Endodermal cell (in vitro differentiated cells): ENCODE measurements around the gene SCUBE3. TPM values are rescaled to one million over a fixed set of nuclear protein-coding genes. Genes with fewer than 3 reads are reported as not detected.

Experiments used
- DNase-seq: peaks from one replicate; pipeline ENCODE4 v3.0.0-alpha.2; 2017
- H3K27ac ChIP-seq: 2 replicates; pipeline ENCODE4 v1.5.1; 2013; ENCODE audit warnings: mild to moderate bottlenecking, low read depth, low read length, moderate library complexity
- H3K27me3 ChIP-seq: 2 replicates; pipeline ENCODE4 v1.6.1; 2013; ENCODE audit warnings: mild to moderate bottlenecking, low read length, moderate library complexity; ENCODE audit not compliant: insufficient read depth, control insufficient read depth, poor library complexity, severe bottlenecking
- H3K36me3 ChIP-seq: 2 replicates; pipeline ENCODE4 v1.7.0; 2013; ENCODE audit warnings: mild to moderate bottlenecking, low read length, moderate library complexity; ENCODE audit not compliant: control insufficient read depth, insufficient read depth
- H3K4me1 ChIP-seq: one replicate; pipeline ENCODE4 v1.7.0; 2013; ENCODE audit warnings: low read length; ENCODE audit not compliant: control insufficient read depth, insufficient read depth
- H3K4me3 ChIP-seq: 2 replicates; pipeline ENCODE4 v1.5.1; 2013; ENCODE audit warnings: mild to moderate bottlenecking, low read length, moderate library complexity
- H3K9ac ChIP-seq: 2 replicates; pipeline ENCODE4 v1.6.1; 2013; ENCODE audit warnings: mild to moderate bottlenecking, low read length, moderate library complexity; ENCODE audit not compliant: poor library complexity, severe bottlenecking; ENCODE audit errors: extremely low read depth
- H3K9me3 ChIP-seq: 2 replicates; pipeline ENCODE4 v1.6.1; 2013; ENCODE audit warnings: mild to moderate bottlenecking, low read length, moderate library complexity; ENCODE audit not compliant: control insufficient read depth
- H3K27ac Mint-ChIP-seq: 2 replicates; pipeline ENCODE4 v1.8.0; 2020; ENCODE audit warnings: mixed read lengths
- H3K27me3 Mint-ChIP-seq: 2 replicates; pipeline ENCODE4 v1.8.0; 2021; ENCODE audit warnings: mild to moderate bottlenecking, mixed read lengths; ENCODE audit not compliant: insufficient read depth
- H3K36me3 Mint-ChIP-seq: 2 replicates; pipeline ENCODE4 v1.8.0; 2020; ENCODE audit warnings: low read depth, mixed read lengths
- H3K4me1 Mint-ChIP-seq: 2 replicates; pipeline ENCODE4 v1.8.0; 2020; ENCODE audit warnings: mixed read lengths
- H3K4me3 Mint-ChIP-seq: 2 replicates; pipeline ENCODE4 v1.8.0; 2020; ENCODE audit warnings: mild to moderate bottlenecking, moderate library complexity, mixed read lengths
- H3K9me3 Mint-ChIP-seq: 2 replicates; pipeline ENCODE4 v1.8.0; 2020; ENCODE audit warnings: mild to moderate bottlenecking, mixed read lengths
- WGBS, 2 experiments: methylation state at CpG; one replicate each; pipeline versions ENCODE4 v1.1.5 to v1.1.7; 2013; ENCODE audit warnings: missing lambda C conversion rate in 2 of 2, mixed read lengths in 1 of 2; ENCODE audit not compliant: insufficient coverage in 1 of 2, insufficient read length in 1 of 2; 5-methylcytosine and 5-hydroxymethylcytosine counted together
- total RNA-seq, 2 donors: library from RNA; stranded (reverse); fragmentation: NEBNext Ultra II Directional in 1 of 2; extraction: Animal tissue kit (Norgen Biotek cat#: 25700) in 1 of 2; gene quantifications; 2 replicates in 1 of 2; 3 replicates in 1 of 2; pipeline ENCODE4 v1.2.1, GENCODE V29; 2021
- TF ChIP-seq, protein P1 (sequence below): fragments of 200-600 bp; sonication (generic); conservative IDR thresholded peaks from 2 replicates; pipeline ENCODE4 v1.5.0; 2021; ENCODE audit warnings: antibody characterized with exemption, mild to moderate bottlenecking

Gene SCUBE3
- total RNA-seq, 2 donors from 2014 or later = 0.27 to 0.86 TPM

- TF ChIP-seq, protein P1, sequence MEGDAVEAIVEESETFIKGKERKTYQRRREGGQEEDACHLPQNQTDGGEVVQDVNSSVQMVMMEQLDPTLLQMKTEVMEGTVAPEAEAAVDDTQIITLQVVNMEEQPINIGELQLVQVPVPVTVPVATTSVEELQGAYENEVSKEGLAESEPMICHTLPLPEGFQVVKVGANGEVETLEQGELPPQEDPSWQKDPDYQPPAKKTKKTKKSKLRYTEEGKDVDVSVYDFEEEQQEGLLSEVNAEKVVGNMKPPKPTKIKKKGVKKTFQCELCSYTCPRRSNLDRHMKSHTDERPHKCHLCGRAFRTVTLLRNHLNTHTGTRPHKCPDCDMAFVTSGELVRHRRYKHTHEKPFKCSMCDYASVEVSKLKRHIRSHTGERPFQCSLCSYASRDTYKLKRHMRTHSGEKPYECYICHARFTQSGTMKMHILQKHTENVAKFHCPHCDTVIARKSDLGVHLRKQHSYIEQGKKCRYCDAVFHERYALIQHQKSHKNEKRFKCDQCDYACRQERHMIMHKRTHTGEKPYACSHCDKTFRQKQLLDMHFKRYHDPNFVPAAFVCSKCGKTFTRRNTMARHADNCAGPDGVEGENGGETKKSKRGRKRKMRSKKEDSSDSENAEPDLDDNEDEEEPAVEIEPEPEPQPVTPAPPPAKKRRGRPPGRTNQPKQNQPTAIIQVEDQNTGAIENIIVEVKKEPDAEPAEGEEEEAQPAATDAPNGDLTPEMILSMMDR = no peak
These were observed 46.3 kb upstream of the SCUBE3 start for GRCh38 chr6:35167505-35167904.

GRCh38 chr6:35168461-35168861 lies 45.3 kb upstream of the SCUBE3 start:
- Mint-ChIP-seq H3K4me1 (peaks cover 20% of the 10 kb centered on the region), H3K27me3 (peaks cover 22% of the 10 kb centered on the region), H3K4me3 (no peak overlapping the region), H3K36me3 (no peaks in the 10 kb centered on the region), H3K9me3 (peaks cover 5% of the 10 kb centered on the region), H3K27ac (no peak overlapping the region)
- no peak overlapping the region for H3K4me3 ChIP-seq
- H3K27me3 ChIP-seq = no peaks in the 10 kb centered on the region
- TF ChIP-seq, protein P1 = no peak
- H3K9ac ChIP-seq = no peak overlapping the region
- peaks cover 2% of the 10 kb centered on the region for H3K4me1 ChIP-seq
- H3K9me3 ChIP-seq = no peaks in the 10 kb centered on the region
- WGBS, 2 experiments = 90 to 92% methylated on average over 5 to 7 of the region's 7 CpGs
- no peaks in the 10 kb centered on the region for H3K36me3 ChIP-seq
- no peak overlapping the region for H3K27ac ChIP-seq
- DNase-seq = peak; percentile 23

More at GRCh38 chr6:35167505-35167904, 46.3 kb upstream of the SCUBE3 start:
- Histone ChIP-seq H3K4me1 (peaks cover 2% of the 10 kb centered on the region), H3K4me3 (no peak overlapping the region), H3K27ac (no peak overlapping the region), H3K9me3 (no peaks in the 10 kb centered on the region), H3K36me3 (no peaks in the 10 kb centered on the region), H3K9ac (no peak overlapping the region), H3K27me3 (no peaks in the 10 kb centered on the region)
- H3K36me3 Mint-ChIP-seq = no peaks in the 10 kb centered on the region
- no peak for DNase-seq
- no peak overlapping the region for H3K27ac Mint-ChIP-seq
- H3K4me1 Mint-ChIP-seq = peaks cover 14% of the 10 kb centered on the region
- H3K4me3 Mint-ChIP-seq = no peak overlapping the region
- peaks cover 5% of the 10 kb centered on the region for H3K9me3 Mint-ChIP-seq
- H3K27me3 Mint-ChIP-seq = peaks cover 30% of the 10 kb centered on the region

- no peak overlapping the region for H3K27ac ChIP-seq
- no peak overlapping the region for H3K9ac ChIP-seq
- Mint-ChIP-seq H3K9me3 (peaks cover 5% of the 10 kb centered on the region), H3K27ac (no peak overlapping the region), H3K36me3 (no peaks in the 10 kb centered on the region), H3K4me1 (peaks cover 25% of the 10 kb centered on the region), H3K4me3 (no peak overlapping the region), H3K27me3 (peaks cover 25% of the 10 kb centered on the region)
- TF ChIP-seq, protein P1 = no peak
- 88% methylated on average over 1 of the region's 1 CpG; no CpG with 5 or more reads in 1 of the 2 experiments for WGBS, 2 experiments
- no peaks in the 10 kb centered on the region for H3K9me3 ChIP-seq
- peak; percentile 26 for DNase-seq
- H3K4me1 ChIP-seq = peaks cover 2% of the 10 kb centered on the region
- H3K27me3 ChIP-seq = no peaks in the 10 kb centered on the region
- H3K36me3 ChIP-seq = no peaks in the 10 kb centered on the region
- H3K4me3 ChIP-seq = no peak overlapping the region
These were observed 43.6 kb upstream of the SCUBE3 start for GRCh38 chr6:35170166-35170565.
